Activated CD8-positive, alpha-beta memory T cell treated with anti-CD3 and anti-CD28 coated beads for 1 hour (primary cell): Measurements from ENCODE around the gene NLRP6.
"Not testable (repeated sequence)": the region's sequence is repeated elsewhere in the genome, so short reads cannot be mapped to it uniquely, and the experiment has no call there.

Experiments
- DNase-seq, 2 donors: peaks; one replicate each; pipeline ENCODE4 v3.0.0-alpha.2; 2020; ENCODE audit warnings: low read depth in 1 of 2; ENCODE audit errors: extremely low read depth in 1 of 2

Gene NLRP6

DNA sequence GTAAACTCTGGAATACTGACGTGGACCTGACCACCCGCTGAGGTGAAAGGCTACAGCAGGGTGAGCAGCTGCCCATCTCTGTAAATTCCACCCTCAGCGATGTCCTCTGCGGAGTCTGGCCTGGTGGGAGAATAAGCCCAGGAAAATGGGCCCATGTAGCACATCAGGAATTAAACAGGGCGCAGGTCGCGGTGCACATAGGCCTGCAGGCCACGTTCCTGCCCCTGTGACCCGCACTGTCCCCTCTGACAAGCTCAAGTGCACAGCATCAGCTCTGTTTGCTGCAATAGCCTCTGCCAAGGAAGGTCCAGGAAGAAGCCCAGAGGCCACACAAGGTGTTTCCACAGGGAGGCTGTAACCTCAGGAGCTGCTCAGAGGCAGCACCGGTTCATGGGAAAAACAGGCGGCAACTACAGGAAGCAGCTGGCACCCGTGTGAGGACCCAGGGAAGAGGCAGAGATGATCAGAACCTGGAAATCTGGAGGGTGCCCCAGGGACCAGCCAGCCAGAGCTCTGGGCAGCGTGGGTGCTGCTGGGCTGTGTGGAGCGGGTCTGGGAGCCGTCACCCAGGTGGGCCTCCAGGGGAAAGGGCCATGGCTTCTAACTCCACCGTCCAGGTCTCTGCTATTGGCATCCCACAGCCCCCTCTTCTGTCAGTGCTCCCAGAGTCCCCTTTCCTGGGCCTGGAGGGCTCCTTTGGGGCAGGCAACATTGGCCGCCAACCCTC, 28.6 kb downstream of the NLRP6 start:
- no peak for DNase-seq

DNA sequence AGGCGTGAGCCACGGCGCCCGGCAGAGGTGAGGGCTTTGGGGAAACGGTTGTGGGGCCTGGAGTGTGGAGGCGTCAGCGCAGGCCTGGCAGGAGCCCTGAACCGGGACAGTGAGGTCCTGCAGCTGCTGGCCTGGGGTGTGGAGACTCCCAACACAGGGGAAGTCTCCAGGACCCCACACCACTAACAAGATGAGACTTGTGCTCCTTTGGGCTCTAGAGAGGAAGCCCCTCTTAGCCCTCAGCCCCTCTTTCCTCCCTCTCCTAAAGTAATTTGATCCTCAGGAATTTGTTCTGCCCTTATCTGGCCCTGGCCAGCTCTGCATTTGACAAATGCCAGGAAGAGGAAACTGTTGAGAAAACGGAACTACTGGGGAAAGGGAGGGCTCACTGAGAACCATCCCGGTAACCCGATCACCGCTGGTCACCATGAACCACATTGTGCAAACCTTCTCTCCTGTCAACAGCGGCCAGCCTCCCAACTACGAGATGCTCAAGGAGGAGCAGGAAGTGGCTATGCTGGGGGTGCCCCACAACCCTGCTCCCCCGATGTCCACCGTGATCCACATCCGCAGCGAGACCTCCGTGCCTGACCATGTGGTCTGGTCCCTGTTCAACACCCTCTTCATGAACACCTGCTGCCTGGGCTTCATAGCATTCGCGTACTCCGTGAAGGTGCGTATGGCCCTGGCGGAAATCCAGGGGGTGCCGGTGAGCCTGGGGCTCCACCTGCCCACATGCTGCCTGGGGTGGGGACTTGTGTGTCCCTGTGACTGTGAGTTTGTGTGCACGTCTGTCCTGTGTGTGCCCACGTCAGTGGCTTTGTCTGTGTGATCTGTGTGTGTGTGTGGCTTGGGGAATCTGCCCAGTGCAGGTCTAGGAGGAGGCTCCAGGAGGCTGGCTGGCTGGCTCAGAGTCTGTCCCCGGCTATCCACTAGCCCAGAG, 29.8 kb downstream of the NLRP6 start, which contains the start of gene IFITM2:
Gene IFITM2, plus strand, starts transcription at position 51 of the 943 bp plus-strand sequence. Its CDS starts 377 bp downstream, at position 428.
- DNase-seq, result not testable (repeated sequence)

DNA sequence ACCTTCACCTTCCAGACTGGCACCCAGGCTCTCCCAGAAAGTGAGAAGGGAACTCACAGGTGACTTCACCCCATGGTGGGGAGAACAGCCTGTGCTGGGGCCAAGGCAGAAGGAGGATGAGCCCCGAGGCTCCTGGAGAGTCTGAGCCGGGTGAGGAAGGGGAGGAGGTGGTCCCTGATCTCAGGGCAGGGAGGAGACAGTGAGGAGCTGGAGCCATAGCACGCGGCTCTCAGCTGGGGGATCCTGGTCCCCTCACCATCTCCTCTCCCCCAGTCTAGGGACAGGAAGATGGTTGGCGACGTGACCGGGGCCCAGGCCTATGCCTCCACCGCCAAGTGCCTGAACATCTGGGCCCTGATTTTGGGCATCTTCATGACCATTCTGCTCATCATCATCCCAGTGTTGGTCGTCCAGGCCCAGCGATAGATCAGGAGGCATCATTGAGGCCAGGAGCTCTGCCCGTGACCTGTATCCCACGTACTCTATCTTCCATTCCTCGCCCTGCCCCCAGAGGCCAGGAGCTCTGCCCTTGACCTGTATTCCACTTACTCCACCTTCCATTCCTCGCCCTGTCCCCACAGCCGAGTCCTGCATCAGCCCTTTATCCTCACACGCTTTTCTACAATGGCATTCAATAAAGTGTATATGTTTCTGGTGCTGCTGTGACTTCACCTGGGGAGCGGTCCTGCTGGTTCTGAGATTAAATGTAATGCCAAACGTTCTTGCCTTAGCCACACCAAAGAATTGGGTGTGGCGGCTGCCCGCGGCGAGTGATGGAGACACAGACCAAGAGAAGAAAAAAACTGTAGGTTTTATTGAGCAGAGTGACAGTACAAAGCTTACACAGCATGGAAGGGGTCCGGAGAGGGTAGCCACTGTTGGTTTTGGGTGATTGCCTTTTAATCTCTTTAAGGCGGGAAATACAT, 30.8 kb downstream of the NLRP6 start:
- not testable (repeated sequence) for DNase-seq

- DNase-seq, result not testable (repeated sequence)
These were observed 31.9 kb downstream of the NLRP6 start for GRCh38 chr11:309979-310572.

DNA sequence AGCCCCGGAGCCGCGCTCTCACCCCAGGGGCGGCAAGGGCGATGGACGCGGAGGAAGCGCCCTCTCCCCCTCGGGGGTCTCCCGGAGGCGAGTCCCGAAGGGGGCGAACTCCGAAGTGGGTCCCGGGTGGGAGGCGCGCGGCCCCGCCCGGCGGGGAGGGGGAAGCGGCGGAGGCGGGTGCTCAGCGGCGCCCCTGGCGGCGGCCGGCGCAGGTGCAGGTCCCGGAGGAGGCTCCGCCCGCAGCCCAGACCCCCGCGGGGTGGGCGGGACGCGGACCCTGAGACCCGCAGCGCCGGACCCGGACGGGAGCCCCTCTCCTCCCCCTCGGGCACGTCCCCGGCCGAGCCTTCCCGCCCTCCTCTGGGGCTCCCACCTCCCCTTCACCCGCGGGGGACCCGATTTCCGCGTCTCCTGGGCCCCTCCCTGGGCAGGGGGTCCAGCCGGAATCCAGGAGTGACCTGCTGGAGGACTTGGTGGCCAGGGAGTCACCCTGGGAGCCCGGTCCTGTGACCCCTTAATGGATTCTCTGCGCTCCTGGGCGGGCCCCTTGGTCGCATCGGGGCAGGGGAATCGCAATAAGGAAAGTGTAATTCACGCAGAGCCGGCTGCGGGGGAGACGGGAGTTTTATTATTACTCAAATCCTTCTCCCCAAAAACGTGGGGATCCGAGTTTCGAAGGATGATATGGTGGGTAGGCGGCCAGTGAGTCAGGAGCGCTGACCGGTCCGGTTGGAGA, 33.0 kb downstream of the NLRP6 start:
- DNase-seq, result not testable (repeated sequence)

DNA sequence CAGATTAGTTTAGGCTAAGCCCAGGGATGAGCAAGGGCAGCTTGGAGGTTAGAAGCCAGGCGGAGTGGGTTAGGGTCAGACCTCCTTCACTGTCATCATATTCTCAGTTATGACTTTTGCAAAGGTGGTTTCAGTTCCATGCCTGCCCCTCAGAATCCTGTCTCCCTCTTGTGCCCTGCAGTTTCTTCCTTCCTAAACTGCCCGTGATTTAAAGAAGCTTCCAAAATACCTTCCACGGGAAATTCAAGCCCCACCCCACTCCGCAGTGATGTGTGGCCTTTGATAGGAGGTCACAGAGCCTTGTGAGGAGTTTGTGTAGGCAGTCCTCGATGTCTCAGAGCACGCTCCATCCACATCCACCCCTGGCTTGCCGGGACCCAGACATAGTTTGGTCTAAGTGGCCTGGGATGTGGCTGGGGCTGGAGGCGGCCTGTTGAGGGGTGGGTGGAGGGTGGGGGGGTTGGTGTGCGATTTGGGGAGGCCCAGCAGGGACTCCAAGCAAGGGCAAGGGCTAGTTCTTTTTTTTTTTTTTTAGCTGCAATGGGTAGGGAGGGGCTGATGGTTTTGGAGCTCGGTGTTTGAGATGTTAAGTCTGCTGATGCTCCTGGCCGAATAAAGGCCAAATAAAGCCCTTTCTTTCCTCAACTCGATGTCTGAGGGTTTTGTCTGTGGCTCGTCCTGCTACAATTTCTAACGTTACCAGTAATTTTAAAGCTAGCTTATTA, 34.0 kb downstream of the NLRP6 start:
- no peak for DNase-seq

- DNase-seq, result no peak
These were observed 35.1 kb downstream of the NLRP6 start for GRCh38 chr11:313304-313786.

DNA sequence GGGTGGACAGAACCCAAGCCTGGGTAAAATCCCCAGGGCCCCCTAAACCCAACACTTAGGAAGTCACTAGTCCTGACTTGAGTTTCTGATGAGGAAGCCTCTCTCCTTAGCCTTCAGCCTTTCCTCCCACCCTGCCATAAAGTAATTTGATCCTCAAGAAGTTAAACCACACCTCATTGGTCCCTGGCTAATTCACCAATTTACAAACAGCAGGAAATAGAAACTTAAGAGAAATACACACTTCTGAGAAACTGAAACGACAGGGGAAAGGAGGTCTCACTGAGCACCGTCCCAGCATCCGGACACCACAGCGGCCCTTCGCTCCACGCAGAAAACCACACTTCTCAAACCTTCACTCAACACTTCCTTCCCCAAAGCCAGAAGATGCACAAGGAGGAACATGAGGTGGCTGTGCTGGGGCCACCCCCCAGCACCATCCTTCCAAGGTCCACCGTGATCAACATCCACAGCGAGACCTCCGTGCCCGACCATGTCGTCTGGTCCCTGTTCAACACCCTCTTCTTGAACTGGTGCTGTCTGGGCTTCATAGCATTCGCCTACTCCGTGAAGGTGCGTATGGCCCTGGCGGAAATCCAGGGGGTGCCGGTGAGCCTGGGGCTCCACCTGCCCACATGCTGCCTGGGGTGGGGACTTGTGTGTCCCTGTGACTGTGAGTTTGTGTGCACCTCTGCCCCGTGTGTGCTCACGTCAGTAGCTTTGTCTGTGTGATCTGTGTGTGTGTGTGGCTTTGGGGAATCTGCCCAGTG, 35.8 kb downstream of the NLRP6 start, which contains the start of gene IFITM1:
Gene IFITM1, plus strand, starts transcription at position 254 of the 767 bp plus-strand sequence. Its CDS starts 131 bp downstream, at position 385.
- DNase-seq, result no peak

DNA sequence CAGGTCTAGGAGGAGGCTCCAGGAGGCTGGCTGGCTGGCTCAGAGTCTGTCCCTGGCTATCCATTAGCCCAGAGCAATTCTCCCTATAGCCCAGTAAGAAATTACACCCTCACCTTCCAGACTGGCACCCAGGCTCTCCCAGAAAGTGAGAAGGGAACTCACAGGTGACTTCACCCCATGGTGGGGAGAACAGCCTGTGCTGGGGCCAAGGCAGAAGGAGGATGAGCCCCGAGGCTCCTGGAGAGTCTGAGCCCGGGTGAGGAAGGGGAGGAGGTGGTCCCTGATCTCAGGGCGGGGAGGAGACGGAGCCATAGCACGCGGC, 36.3 kb downstream of the NLRP6 start:
- DNase-seq, result not testable (repeated sequence)

- DNase-seq, result no peak
These were observed 36.9 kb downstream of the NLRP6 start for GRCh38 chr11:315051-315481.

- DNase-seq, result no peak
These were observed 37.3 kb downstream of the NLRP6 start for GRCh38 chr11:315516-315994.

DNA sequence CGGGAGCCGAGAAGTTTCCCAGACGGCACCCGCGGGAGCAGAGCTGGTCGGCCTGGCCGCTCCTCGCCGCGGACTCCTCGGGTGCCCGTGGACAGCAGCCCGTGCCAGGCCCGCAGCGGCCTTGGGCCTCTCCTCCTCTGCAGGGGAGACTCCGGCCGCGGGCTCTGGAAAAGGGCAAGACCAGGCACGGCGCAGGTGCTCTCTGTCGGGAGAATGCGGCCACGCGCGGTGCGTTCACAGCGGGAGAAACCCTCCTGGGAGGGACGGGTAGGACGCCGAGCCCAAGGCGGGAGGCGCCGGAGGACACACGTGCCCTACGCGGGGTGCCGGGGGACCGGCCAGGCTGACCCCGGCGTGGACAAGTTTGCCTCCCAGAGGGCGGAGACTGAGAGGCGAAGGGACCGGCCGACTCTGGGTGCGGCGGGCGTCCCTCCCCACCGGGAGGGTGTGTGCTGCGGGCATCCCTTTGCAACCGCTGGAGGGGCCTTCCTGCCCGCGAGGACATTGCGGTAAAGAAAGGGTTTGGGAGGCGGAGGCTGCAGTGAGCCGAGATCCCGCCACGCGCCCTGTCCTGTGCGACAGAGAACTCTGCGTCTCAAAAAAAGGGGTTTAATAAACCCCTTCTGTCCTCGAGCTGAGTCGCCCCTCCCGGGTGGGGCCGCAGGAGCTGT, 38.0 kb downstream of the NLRP6 start:
- DNase-seq, result no peak

DNA sequence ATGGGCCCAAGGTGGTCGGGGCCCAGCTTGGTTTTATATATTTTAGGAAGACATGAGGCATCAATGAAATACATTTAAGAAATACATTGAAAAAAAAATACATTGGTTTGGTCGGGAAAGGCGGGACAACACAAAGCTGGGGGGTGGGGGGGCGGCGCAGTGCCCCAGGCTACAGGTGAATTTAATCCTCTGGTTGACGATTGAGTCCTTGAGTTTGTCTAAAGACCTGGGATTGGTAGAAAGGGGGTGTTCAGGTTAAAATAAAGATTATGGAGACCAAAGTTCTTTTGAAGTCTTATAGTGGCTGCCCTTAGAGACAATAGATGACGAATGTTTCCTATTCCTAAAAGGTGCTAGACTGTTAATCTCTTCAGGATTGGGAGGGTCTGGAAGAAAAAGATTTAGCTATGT, 38.7 kb downstream of the NLRP6 start:
- no peak for DNase-seq

GRCh38 chr11:317668-318404, 39.6 kb downstream of the NLRP6 start:
- not testable (repeated sequence) for DNase-seq

- DNase-seq, result not testable (repeated sequence)
These were observed 40.4 kb downstream of the NLRP6 start for GRCh38 chr11:318405-319120.
